A673 (cell line): ENCODE data around the gene CD276. TPM values are rescaled to one million over a fixed set of nuclear protein-coding genes. Genes with fewer than 3 reads are reported as not detected.

ENCODE experiments used
- BruUV-seq: library from RNA; stranded (reverse); fragments of 400-500 nt; replicated peaks from 2 replicates; lab custom pipeline; 2021; lab: Mats Ljungman, UMichigan
- CTCF ChIA-PET: fragments of 300-600 bp; sonication (Branson Sonifier 250); formaldehyde crosslinking; loops from one replicate; lab custom pipeline; 2022; ENCODE audit warnings: antibody characterized with exemption; lab: Charles Lee
- POLR2A ChIA-PET: fragments of 300-600 bp; sonication (Branson Sonifier 250); formaldehyde crosslinking; loops from one replicate; lab custom pipeline; 2022; ENCODE audit warnings: antibody characterized with exemption; ENCODE audit not compliant: low non-redundant PET; lab: Charles Lee
- DNase-seq: peaks from one replicate; pipeline ENCODE4 v3.0.0-alpha.2; 2015; ENCODE audit warnings: low spot score
- H3K27ac ChIP-seq: fragments of 200-600 bp; sonication (generic); 2 replicates; pipeline ENCODE4 v1.5.1; 2016; ENCODE audit warnings: mixed run types, low read depth, mild to moderate bottlenecking, mixed read lengths, antibody characterized with exemption, low read length; ENCODE audit not compliant: poor library complexity, severe bottlenecking
- H3K27me3 ChIP-seq: fragments of 200-600 bp; sonication (generic); replicated peaks from 2 replicates; pipeline ENCODE4 v1.6.1; 2017; ENCODE audit warnings: mixed run types, low read depth, mild to moderate bottlenecking, mixed read lengths, antibody characterized with exemption, low read length; ENCODE audit not compliant: insufficient read depth, poor library complexity
- H3K36me3 ChIP-seq: fragments of 200-600 bp; sonication (generic); 2 replicates; pipeline ENCODE4 v1.6.1; 2016; ENCODE audit warnings: mixed run types, mild to moderate bottlenecking, mixed read lengths, antibody characterized with exemption, low read length; ENCODE audit not compliant: insufficient read depth, poor library complexity, severe bottlenecking
- H3K4me1 ChIP-seq: fragments of 200-600 bp; sonication (generic); 2 replicates; pipeline ENCODE4 v1.6.1; 2017; ENCODE audit warnings: mixed run types, mild to moderate bottlenecking, mixed read lengths, antibody characterized with exemption, low read length; ENCODE audit not compliant: insufficient read depth, poor library complexity, severe bottlenecking
- H3K4me3 ChIP-seq: fragments of 200-600 bp; sonication (generic); 2 replicates; pipeline ENCODE4 v1.5.1; 2016; ENCODE audit warnings: low read depth, mixed run types, mild to moderate bottlenecking, mixed read lengths, low read length; ENCODE audit not compliant: poor library complexity, severe bottlenecking
- H3K9me3 ChIP-seq: fragments of 200-600 bp; sonication (generic); 2 replicates; pipeline ENCODE4 v1.6.1; 2016; ENCODE audit warnings: mixed run types, low read depth, mild to moderate bottlenecking, mixed read lengths, antibody characterized with exemption, low read length; ENCODE audit not compliant: poor library complexity, severe bottlenecking
- CTCF ChIP-seq: fragments of 300-800, 200-600 bp; sonication (generic); conservative IDR thresholded peaks from 2 replicates; pipeline ENCODE4 v1.5.1; 2017; ENCODE audit warnings: low read depth, mild to moderate bottlenecking, antibody characterized with exemption, low read length, moderate library complexity, mixed read lengths
- EZH2 ChIP-seq: fragments of 200-600 bp; sonication (generic); IDR thresholded peaks from 2 replicates; pipeline ENCODE4 v1.6.1; 2017; ENCODE audit warnings: borderline replicate concordance, low read depth, mild to moderate bottlenecking, mixed read lengths, antibody characterized with exemption, low read length; ENCODE audit not compliant: poor library complexity, severe bottlenecking
- intact Hi-C: fragments of 100-400 bp; cut with micrococcal nuclease; formaldehyde crosslinking; loops from one replicate; pipeline ENCODE4 v1.10.0; 2022; ENCODE audit not compliant: unreplicated experiment
- total RNA-seq: library from RNA; stranded (reverse); gene quantifications from 2 replicates; pipeline ENCODE4 v1.2.3, GENCODE V29; 2021

The CD276 gene
- total RNA-seq, 1 experiment from 2014 or later = 71.4 TPM

GRCh38 chr15:73748730-73749129 lies 64.5 kb downstream of the CD276 start:
- Histone ChIP-seq H3K4me1 (no peaks in the 10 kb centered on the region), H3K9me3 (no peaks in the 10 kb centered on the region), H3K27ac (no peak overlapping the region), H3K36me3 (no peaks in the 10 kb centered on the region), H3K4me3 (no peak overlapping the region), H3K27me3 (peaks cover 9% of the 10 kb centered on the region)
- BruUV-seq = no TSS peak
- ChIA-PET CTCF (no interaction called here), POLR2A (no interaction called here)
- TF ChIP-seq CTCF = no peak
- no peak for TF ChIP-seq EZH2
- DNase-seq = no peak
- intact Hi-C loops = no loop called here

- Histone ChIP-seq H3K36me3 (no peaks in the 10 kb centered on the region), H3K9me3 (no peaks in the 10 kb centered on the region), H3K27ac (no peak overlapping the region), H3K4me1 (no peaks in the 10 kb centered on the region), H3K4me3 (no peak overlapping the region), H3K27me3 (peaks cover 9% of the 10 kb centered on the region)
- no TSS peak for BruUV-seq
- ChIA-PET CTCF (no interaction called here), POLR2A (no interaction called here)
- intact Hi-C loops = no loop called here
- TF ChIP-seq EZH2 (no peak), CTCF (no peak)
- DNase-seq = no peak
These were observed 65.3 kb downstream of the CD276 start for GRCh38 chr15:73749533-73749932.

- POLR2A ChIA-PET = no interaction called here
- Histone ChIP-seq H3K36me3 (no peaks in the 10 kb centered on the region), H3K4me1 (no peaks in the 10 kb centered on the region), H3K27me3 (peaks cover 9% of the 10 kb centered on the region), H3K9me3 (no peaks in the 10 kb centered on the region), H3K4me3 (no peak overlapping the region), H3K27ac (no peak overlapping the region)
- TF ChIP-seq CTCF = no peak
- no peak for TF ChIP-seq EZH2
- intact Hi-C loops = no loop called here
- DNase-seq = no peak
- CTCF ChIA-PET = interaction anchor here (0.9 kb wide), 1 partner anchor 57 kb away, joined by 3 read pairs; no protein-coding TSS in a partner anchor
- BruUV-seq = no TSS peak
These were observed 65.8 kb downstream of the CD276 start for GRCh38 chr15:73749971-73750370.
